GM21367 (cell line): ENCODE results near the gene POFUT2.

Source experiments
- ATAC-seq: cut with Tn5 transposase; IDR thresholded peaks from one replicate; pipeline ENCODE4 v1.9.1; 2021; ENCODE audit not compliant: unreplicated experiment

Gene POFUT2

DNA sequence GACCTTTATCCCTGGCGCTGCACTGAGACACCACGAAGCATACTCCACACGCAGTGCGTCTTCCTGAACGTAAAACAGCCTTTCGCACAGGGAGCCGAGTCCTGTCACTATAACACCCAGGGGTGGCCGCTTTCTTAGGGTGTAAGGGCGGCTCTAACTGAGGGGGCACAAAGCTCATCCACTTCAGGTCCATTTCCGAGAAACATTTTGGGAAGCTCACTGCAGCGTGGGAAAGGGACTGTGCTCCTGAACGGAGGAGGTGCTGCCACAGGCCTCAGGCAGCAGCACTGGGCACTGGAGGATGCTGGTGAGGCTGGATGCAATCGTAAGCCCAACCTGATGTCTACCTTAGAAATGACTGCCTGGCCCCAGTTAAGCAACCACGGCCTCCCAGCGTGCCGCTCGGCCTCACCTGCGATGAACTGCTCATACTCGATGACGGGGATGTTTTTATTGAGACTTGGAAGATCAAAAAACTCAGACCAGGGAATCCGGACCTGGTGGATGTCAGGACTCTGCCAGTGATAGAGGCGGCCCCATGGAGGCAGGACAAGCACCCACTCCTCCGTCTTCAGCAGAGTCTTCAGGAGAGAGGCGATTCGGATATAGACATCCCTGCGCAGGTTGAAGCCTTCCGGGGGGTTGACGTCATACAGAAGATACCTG lies 2.3 kb downstream of the POFUT2 start:
- ATAC-seq, result no peak

DNA sequence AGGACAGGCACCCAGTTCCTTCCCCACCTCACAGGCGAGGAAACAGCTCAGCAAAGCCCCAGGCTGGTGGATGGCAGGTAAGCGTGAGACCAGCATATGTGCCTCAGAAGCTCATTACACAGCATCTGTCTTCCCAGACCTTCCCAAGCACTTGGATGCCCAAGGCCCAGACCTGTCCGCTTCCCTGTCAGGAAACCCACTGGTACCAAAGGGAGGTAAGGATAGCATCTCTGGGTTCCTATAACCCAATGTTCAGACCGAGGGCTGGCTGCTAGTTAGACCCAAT lies 3.3 kb downstream of the POFUT2 start:
- ATAC-seq, result no peak

DNA sequence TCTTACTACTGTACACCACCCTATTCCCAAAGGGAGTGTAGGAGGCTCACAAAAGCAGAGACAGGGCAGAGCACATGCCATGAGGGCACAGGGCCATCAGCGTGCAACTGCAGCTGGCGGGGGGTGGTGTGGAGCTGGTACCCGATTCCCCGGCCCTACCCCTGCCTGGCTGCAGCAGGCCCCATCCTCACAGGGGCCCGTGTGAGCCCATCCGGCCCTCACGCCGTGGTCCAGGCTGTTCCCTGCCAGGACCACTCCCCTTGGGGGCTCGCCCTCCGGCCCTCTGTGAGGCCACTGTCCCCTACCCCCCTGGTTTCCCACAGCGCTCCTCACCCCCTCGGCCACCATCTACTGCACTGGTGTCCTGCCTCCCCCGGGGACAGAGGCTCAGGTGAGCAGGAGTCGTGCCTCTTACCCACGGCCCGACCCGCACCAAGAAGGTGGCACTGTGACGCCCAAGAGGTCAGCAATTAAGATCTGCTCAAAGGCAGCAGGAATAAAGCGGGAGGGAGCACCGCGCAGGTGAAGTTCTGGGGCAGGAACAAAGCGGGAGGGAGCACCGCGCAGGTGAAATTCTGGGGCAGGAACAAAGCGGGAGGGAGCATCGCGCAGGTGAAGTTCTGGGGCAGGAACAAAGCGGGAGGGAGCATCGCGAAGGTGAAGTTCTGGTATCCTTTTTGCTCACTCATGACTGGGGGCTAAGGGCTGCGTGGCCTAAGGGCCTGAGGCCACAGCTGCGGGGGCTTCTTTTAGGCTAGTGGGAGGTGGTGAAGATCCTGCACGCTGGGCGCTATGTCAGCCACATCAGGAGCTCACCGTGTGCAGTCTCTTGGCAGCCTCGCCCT lies 3.9 kb downstream of the POFUT2 start:
- ATAC-seq, result no peak

GRCh38 chr21:45283035-45283610 lies 4.6 kb downstream of the POFUT2 start:
- ATAC-seq, result no peak

DNA sequence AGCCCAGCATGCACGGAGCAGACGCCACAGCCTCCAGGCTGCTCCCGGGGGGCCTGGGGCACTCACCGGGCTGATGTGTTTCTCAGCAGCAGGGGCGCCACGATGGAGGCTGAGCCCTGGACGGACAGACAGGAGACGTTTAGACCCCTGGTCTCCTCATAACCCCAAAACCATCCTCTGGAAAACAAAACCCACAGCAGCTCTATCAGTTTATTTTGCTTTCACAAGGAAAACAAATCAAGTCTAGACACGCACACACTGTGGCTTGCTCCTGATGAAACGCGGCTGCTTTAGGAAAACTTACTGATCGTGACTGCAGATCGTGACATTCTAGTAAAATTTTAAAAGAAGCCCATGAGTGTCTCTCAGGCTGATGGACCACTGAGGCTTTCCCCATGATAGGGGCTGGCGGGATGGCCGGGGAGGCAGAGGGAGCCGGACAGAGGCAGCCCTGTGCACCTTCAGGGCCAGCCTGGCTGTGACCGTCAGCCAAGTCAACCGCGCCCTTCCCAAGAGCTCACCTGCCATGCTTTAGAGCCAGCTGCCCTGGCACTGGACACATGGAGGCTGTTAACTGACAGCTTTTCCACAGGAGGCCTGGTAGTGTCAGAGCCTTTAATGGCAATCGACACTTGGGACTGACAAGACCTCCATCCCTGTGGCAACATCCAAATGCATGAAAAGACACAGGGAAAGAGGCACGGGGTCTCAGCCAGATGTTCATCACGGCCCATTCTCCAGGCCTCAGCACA lies 5.2 kb downstream of the POFUT2 start:
- ATAC-seq, result no peak

GRCh38 chr21:45281411-45282282 lies 6.0 kb downstream of the POFUT2 start:
- ATAC-seq, result no peak

DNA sequence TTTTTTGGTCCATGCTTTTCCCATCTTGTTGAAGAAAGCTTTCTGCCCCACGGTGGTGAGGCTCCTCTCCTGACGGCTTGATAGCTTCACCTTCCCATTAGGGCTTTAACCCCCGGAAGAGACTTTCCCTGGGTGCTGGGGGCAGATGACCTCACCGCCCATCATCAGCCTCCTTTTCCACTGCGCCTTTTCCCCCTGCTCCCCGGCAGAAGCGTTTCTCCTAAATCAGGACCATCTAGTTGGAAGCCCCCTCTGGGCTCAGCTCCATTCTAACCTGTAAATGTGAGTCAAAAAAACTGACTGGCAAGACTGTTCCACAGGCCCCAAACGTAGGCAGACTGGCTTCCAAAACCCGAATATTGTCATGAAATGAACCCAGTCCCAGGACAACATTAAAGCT lies 6.7 kb downstream of the POFUT2 start:
- ATAC-seq, result no peak

- no peak for ATAC-seq
Observed at GRCh38 chr21:45280178-45280821, 7.4 kb downstream of the POFUT2 start.

DNA sequence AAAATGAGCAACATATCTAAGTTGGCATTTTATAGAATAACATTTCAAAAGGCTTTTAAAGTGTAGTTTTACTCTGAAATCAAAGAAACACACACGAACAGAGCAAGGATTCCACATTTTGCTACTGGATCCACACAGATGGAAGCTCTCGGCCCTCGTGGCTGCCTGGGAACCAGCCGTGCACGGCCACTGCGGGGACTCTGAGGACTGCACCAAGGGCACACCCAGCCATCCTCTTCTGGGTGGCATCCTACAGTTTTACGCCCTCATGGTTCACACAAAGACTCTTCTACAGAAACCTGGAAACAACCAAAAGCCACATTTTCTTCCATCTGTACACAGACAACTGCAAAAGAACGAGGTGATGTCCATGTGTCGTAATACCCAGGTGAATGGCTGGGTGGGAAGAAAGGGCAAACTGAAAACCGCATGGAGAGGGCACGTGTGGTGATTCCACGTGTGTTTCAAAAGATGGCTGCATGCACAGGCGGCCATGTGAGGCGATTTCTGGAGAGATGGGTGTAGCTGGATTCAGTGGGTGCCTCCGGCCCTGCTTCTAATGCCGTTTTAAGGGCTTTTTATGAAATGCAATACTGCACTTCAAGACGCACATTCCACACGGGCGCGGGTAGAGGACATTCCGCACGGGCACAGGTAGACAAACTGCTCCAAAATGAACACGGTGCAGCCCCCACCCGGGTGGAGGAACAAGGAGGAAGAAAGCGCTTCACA lies 8.1 kb downstream of the POFUT2 start:
- no peak for ATAC-seq

DNA sequence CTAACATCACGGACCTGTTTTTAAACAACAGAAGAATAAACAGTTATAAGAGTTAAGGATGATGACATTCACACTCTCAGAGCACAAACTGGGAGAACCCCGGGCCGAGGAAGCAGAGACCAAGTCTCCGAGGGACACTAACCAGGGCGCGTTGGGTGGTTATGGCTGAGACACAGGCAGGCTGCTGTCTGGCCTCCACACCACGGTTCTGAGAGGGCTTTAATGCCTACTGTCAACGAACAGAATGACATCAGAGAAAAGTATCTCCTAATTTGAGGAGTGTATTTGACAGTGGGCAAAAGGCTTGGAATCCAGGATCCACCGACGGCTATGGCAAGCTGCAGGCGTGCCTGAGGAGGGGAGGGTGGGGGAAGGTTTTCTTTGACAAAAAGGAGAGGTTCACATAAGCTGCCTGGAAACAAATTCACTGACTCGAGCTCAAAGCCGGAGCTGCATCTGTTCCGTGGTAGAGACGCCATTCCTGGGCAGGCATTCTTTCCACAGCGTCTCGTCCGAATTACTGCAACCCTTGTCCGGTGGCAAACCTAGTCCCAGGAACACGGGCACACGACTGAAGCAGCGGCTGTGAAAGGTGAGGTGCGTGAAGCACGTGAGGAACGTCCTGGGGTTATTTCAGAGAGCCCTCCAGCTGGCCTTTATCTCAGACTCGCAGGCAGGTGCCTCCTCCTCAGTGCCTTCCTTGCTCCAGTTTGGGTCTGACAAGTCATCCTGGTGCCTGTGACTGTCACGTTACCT lies 9.4 kb downstream of the POFUT2 start:
- ATAC-seq, result no peak

DNA sequence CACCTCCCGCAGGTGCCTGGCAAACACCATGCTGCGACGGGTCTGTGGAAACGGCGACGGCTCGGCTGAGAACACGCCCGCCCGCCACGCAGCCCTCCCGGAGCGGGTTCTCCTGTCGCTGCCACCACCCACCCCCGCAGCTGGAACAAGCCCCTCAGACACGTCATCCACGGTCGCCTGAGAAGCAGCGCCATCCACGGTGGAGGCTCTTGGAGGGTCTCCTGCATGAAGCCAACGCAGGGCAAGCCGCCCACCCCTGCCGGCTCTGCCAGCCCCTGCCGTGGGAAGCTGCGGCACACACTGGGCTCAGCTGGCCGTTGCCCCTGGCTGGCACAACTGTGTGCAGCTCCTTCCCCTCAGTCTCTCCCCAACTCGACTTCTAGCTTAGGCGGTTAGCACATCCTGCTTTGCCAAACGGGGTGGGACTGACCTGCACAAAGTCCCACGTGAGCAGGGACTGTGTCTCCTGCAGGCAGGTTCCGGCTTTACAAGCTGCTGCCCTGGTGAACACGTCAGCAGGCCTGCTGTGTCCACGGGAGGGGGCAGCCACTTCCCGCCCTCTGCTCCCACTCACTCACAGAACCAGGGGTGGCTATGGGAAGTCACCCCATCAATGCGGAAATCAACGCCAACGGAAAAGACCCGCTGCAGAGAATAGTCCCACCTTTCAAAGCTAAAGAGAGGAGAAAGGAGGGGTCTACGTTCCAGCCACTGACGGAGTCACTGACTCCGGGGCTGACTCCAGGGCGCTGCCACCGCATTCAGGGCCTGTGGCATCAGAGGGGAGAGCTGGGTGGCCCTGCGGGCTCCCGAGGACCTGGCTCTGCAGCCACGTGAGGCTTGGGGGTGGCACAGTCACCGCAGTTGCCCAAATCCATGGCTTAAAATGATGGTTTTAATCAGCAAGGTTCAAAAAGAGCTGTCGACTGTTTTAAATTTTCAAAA lies 10.3 kb downstream of the POFUT2 start:
- ATAC-seq, result no peak

GRCh38 chr21:45276596-45276995 lies 11.1 kb downstream of the POFUT2 start:
- ATAC-seq, result no peak

GRCh38 chr21:45270306-45270821 lies 17.3 kb downstream of the POFUT2 start:
- no peak for ATAC-seq

GRCh38 chr21:45269861-45270260 lies 17.8 kb downstream of the POFUT2 start:
- ATAC-seq, result no peak

- ATAC-seq, result no peak
Observed at GRCh38 chr21:45267390-45267760, 20.3 kb downstream of the POFUT2 start.

DNA sequence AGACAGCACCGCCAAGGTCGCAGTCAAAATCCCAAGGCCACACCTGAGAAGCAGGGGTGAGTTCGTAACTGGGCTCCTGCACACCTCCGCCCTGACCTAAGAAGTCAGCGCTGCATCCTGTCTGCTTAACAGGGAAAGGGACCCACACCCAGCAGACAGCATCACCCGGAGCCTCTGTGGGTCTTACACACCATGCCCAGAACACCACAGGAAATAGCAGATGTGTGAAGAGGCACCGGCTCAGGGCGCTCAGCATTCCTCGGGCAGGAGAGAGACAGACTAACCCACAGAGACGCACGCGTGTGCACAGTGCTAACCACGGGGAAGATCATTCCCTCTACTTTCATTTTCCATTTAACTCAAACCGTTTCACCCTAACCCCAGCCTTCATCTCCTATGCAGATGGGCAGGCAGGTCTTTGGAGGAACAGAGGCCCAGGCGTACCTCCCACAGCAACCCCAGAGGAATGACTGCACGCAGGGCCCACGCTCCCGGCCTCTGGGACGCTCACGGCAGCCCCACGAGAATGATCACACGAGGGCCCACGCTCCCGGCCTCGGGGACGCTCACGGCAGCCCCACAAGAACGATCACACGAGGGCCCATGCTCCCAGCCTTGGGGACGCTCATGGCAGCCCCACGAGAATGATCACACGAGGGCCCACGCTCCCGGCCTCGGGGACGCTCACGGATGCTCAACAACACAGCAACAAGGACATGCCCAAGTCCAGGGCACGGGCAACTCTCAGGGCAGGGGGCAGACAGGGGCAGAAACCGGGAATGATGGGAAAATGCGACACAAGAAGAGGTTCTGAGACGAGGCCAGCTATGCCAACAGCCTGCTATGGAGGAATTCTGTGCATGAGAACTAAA lies 20.9 kb downstream of the POFUT2 start:
- ATAC-seq, result no peak
